GM23338 (cell line): ENCODE results near the gene HLA-B. TPM values are rescaled to one million over a fixed set of nuclear protein-coding genes. Genes with fewer than 3 reads are reported as not detected.

Experiments used
- ATAC-seq: fragments of 200-7000 bp; cut with Tn5 transposase; 3 replicates; pipeline ENCODE4 v1.9.1; 2020
- DNase-seq: peaks from one replicate; pipeline ENCODE4 v3.0.0-alpha.2; 2015; ENCODE audit warnings: low spot score
- H2AFZ ChIP-seq: fragments of 200-600 bp; sonication (generic); 2 replicates; pipeline ENCODE4 v1.8.0; 2016; ENCODE audit warnings: antibody characterized with exemption, mild to moderate bottlenecking, moderate library complexity
- H3F3A ChIP-seq: fragments of 200-600 bp; sonication (generic); replicated peaks from 2 replicates; pipeline ENCODE4 v1.8.0; 2017; ENCODE audit warnings: antibody characterized with exemption, mixed run types, low read depth
- H3K27ac ChIP-seq: fragments of 200-600 bp; sonication (generic); 2 replicates; pipeline ENCODE4 v1.6.1; 2016; ENCODE audit warnings: low read depth
- H3K27me3 ChIP-seq: fragments of 200-600 bp; sonication (generic); 2 replicates; pipeline ENCODE4 v1.8.0; 2016; ENCODE audit warnings: mild to moderate bottlenecking, mixed run types, moderate library complexity; ENCODE audit not compliant: insufficient read depth
- H3K36me3 ChIP-seq: fragments of 200-600 bp; sonication (generic); 2 replicates; pipeline ENCODE4 v1.8.0; 2016; ENCODE audit warnings: mild to moderate bottlenecking; ENCODE audit not compliant: insufficient read depth
- H3K4me1 ChIP-seq: fragments of 200-600 bp; sonication (generic); 2 replicates; pipeline ENCODE4 v1.8.0; 2016; ENCODE audit warnings: mild to moderate bottlenecking, moderate library complexity; ENCODE audit not compliant: insufficient read depth
- H3K4me2 ChIP-seq: fragments of 200-600 bp; sonication (generic); 2 replicates; pipeline ENCODE4 v1.7.1; 2017; ENCODE audit warnings: mixed run types
- H3K4me3 ChIP-seq: fragments of 200-600 bp; sonication (generic); 2 replicates; pipeline ENCODE4 v1.6.1; 2016; ENCODE audit warnings: mixed run types
- H3K79me2 ChIP-seq: fragments of 200-600 bp; sonication (generic); replicated peaks from 2 replicates; pipeline ENCODE4 v1.8.0; 2017; ENCODE audit warnings: mild to moderate bottlenecking; ENCODE audit not compliant: insufficient read depth
- H3K9me2 ChIP-seq: fragments of 200-600 bp; sonication (generic); 2 replicates; pipeline ENCODE4 v1.8.0; 2017; ENCODE audit not compliant: insufficient read depth
- H4K20me1 ChIP-seq: fragments of 200-600 bp; sonication (generic); replicated peaks from 2 replicates; pipeline ENCODE4 v1.8.0; 2017; ENCODE audit warnings: mild to moderate bottlenecking; ENCODE audit not compliant: insufficient read depth
- H3K27ac Mint-ChIP-seq: 2 replicates; pipeline ENCODE4 v1.8.0; 2020; ENCODE audit warnings: inconsistent platforms, mild to moderate bottlenecking, moderate library complexity, mixed read lengths
- H3K27me3 Mint-ChIP-seq: 3 replicates; pipeline ENCODE4 v1.8.0; 2022; ENCODE audit warnings: low read depth, mild to moderate bottlenecking, moderate library complexity, mixed read lengths, inconsistent platforms; ENCODE audit not compliant: insufficient read depth, poor library complexity
- H3K36me3 Mint-ChIP-seq: 3 replicates; pipeline ENCODE4 v1.8.0; 2021; ENCODE audit warnings: low read depth, mild to moderate bottlenecking, inconsistent platforms, moderate library complexity, mixed read lengths
- H3K4me1 Mint-ChIP-seq: 3 replicates; pipeline ENCODE4 v1.8.0; 2020; ENCODE audit warnings: mild to moderate bottlenecking, inconsistent platforms, mixed read lengths
- H3K4me3 Mint-ChIP-seq: 3 replicates; pipeline ENCODE4 v1.8.0; 2021; ENCODE audit warnings: moderate library complexity, mild to moderate bottlenecking, inconsistent platforms, mixed read lengths
- H3K9me3 Mint-ChIP-seq: 3 replicates; pipeline ENCODE4 v1.8.0; 2020; ENCODE audit warnings: moderate library complexity, mild to moderate bottlenecking, inconsistent platforms, mixed read lengths
- CREB1 ChIP-seq: fragments of 250-450 bp; sonication (Bioruptor Pico); IDR thresholded peaks from 2 replicates; pipeline ENCODE4 v1.5.0; 2020; ENCODE audit warnings: low read depth, mild to moderate bottlenecking, moderate library complexity
- ETS1 ChIP-seq: IDR thresholded peaks from 2 replicates; pipeline ENCODE4 v1.6.1; 2016; ENCODE audit warnings: antibody characterized with exemption
- JUNB ChIP-seq: IDR thresholded peaks from one replicate; pipeline ENCODE4 v1.6.1; 2016; ENCODE audit warnings: antibody characterized with exemption; ENCODE audit not compliant: unreplicated experiment
- NANOG ChIP-seq: IDR thresholded peaks from 2 replicates; pipeline ENCODE4 v1.6.1; 2016; ENCODE audit warnings: antibody characterized with exemption, borderline replicate concordance
- POLR2AphosphoS5 ChIP-seq: IDR thresholded peaks from 2 replicates; pipeline ENCODE4 v1.6.1; 2016; ENCODE audit warnings: antibody characterized with exemption, low read depth
- REST ChIP-seq: IDR thresholded peaks from one replicate; pipeline ENCODE4 v1.6.1; 2018; ENCODE audit warnings: antibody characterized with exemption; ENCODE audit not compliant: unreplicated experiment
- ZNF114 ChIP-seq: fragments of 250-450 bp; sonication (Bioruptor Pico); IDR thresholded peaks from 2 replicates; pipeline ENCODE4 v1.5.0; 2020; ENCODE audit warnings: mild to moderate bottlenecking, moderate library complexity
- ZNF331 ChIP-seq: fragments of 250-450 bp; sonication (Bioruptor Pico); IDR thresholded peaks from 2 replicates; pipeline ENCODE4 v1.5.0; 2020; ENCODE audit warnings: low read depth, mild to moderate bottlenecking, moderate library complexity
- ZNF462 ChIP-seq: fragments of 250-450 bp; sonication (Bioruptor Pico); IDR thresholded peaks from 2 replicates; pipeline ENCODE4 v1.5.0; 2020; ENCODE audit warnings: mild to moderate bottlenecking, moderate library complexity
- polyA plus RNA-seq: library from polyadenylated mRNA; unstranded; fragments of >200 nt; fragmentation: Nextera tagmentation; extraction: Ambion mirVana; gene quantifications from 2 replicates; pipeline ENCODE4 v1.2.1, GENCODE V29; 2016
- total RNA-seq: library from RNA; depleted of rRNA; stranded (reverse); fragments of >200 nt; shearing (Covaris generic); gene quantifications from 2 replicates; pipeline ENCODE4 v1.2.3, GENCODE V29; 2014

Gene HLA-B
- total and polyA plus RNA-seq, 2 experiments from 2014 or later, result 44.3 to 86.0 TPM

- no peak for TF ChIP-seq REST
- TF ChIP-seq ZNF114, result no peak
- no peak for TF ChIP-seq POLR2AphosphoS5
- TF ChIP-seq ETS1, result no peak
- no peak for TF ChIP-seq JUNB
- TF ChIP-seq ZNF331, result no peak
- TF ChIP-seq NANOG, result no peak
Observed at GRCh38 chr6:31340228-31340627, 16.8 kb downstream of the HLA-B start (continued).

- H3K27me3 ChIP-seq, result no peaks in the 10 kb centered on the region
- no peak overlapping the region for H2AFZ ChIP-seq
- H3K4me1 Mint-ChIP-seq, result no peaks in the 10 kb centered on the region
- H4K20me1 ChIP-seq, result no peaks in the 10 kb centered on the region
- no peaks in the 10 kb centered on the region for H3F3A ChIP-seq
- peaks cover 10% of the 10 kb centered on the region for H3K27me3 Mint-ChIP-seq
- H3K4me2 ChIP-seq, result no peak overlapping the region
- no peak for TF ChIP-seq CREB1
- no peak for TF ChIP-seq ZNF462
- no peak for TF ChIP-seq REST
- no peak for TF ChIP-seq NANOG
- TF ChIP-seq JUNB, result no peak
- no peak for TF ChIP-seq ETS1
- H3K36me3 ChIP-seq, result peaks cover 15% of the 10 kb centered on the region; the same call in 1 of the 2 replicates
- no peaks in the 10 kb centered on the region for H3K9me2 ChIP-seq
- no peak overlapping the region for H3K4me3 ChIP-seq
- H3K27ac Mint-ChIP-seq, result no peak overlapping the region
- H3K4me3 Mint-ChIP-seq, result no peak overlapping the region
- H3K79me2 ChIP-seq, result no peaks in the 10 kb centered on the region
- no peaks in the 10 kb centered on the region for H3K4me1 ChIP-seq
- H3K27ac ChIP-seq, result no peak overlapping the region
- H3K9me3 Mint-ChIP-seq, result peaks cover 70% of the 10 kb centered on the region
- no peak for DNase-seq
- no peak for ATAC-seq
- peaks cover 53% of the 10 kb centered on the region for H3K36me3 Mint-ChIP-seq
Observed at GRCh38 chr6:31339210-31339609, 17.8 kb downstream of the HLA-B start.
